GM19372 (cell line): ENCODE data around the gene PLXNA4.

Source experiments
- ATAC-seq: cut with Tn5 transposase; IDR thresholded peaks from one replicate; pipeline ENCODE4 v1.9.1; 2021; ENCODE audit warnings: mild to moderate bottlenecking, low read depth, moderate library complexity; ENCODE audit not compliant: unreplicated experiment

Gene PLXNA4

DNA sequence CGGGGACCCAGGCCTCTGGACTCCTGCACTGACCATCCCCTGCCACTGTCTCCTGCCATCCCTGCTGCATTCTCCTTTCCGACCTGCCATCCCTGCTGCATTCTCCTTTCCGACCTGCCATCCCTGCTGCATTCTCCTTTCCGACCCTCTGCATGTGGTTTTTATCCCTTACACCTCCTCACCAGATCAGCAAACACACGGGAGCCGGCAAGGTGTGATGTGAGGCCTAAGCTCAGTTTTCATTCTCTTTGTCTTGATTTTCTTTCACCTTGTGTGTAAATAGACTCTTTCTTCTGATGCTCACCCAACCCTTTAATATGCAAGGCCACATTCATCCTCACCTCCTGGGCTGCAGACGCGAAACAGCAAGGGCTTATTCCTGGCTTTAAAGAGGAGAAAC is 11.4 kb downstream of the PLXNA4 start:
- no peak for ATAC-seq

DNA sequence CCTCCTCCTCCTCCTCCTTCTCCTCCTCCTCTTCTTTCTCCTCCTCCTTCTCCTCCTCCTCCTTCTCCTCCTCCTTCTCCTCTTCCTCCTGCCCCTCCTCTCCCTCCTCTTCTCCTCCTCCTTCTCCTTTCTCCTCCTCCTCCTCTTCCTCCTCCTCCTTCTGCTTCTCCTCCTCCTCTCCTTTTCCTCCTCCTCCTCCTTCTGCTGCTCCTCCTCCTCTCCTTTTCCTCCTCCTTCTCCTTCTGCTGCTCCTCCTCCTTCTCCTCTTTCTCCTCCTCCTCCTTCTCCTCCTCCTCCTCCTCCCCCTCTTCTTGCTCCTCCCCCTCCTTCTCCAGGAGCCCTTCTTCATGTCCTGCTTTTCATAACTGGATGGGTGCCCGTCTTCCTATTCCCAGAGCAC is 12.2 kb downstream of the PLXNA4 start:
- no peak for ATAC-seq

GRCh38 chr7:132562690-132563089 is 13.6 kb downstream of the PLXNA4 start:
- no peak for ATAC-seq

DNA sequence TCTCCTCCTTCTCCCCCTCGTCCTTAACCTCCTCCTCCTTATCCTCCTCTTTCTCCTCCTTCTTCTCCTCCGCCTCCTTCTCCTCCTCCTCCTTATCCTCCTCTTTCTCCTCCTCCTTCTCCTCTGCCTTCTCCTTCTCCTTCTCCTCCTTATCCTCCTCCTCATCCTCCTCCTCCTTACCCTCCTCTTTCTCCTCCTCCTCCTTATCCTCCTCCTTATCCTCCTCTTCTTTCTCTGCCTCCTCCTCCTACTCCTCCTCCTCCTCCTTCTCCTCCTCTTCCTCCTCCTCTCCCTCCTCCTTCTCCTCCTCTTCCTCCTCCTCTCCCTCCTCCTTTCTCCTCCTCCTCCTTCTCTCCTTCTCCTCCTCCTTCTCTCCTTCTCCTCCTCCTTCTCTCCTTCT is 14.5 kb downstream of the PLXNA4 start:
- ATAC-seq = no peak

GRCh38 chr7:132560825-132561529 is 15.3 kb downstream of the PLXNA4 start:
- no peak for ATAC-seq

GRCh38 chr7:132560105-132560504 is 16.2 kb downstream of the PLXNA4 start:
- no peak for ATAC-seq

DNA sequence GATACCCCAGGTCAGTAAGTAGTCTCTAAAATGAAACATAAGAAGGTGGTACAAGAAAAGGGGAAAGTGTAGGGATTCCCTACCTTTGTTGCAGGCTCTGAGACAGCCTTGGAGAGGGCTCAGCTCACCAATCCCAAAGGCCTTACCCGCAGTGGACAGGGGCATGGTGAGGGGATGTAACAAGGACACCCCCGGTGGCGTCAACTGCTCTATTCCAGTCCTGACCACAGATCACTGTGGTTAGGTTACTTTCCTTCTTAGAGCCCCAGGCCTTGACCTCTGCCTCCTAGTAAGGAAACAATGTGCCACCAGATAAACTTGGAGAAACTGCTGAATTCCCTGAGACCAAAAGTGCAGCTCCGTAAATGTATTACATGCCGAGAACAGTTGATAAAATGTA is 17.5 kb downstream of the PLXNA4 start:
- ATAC-seq = no peak

DNA sequence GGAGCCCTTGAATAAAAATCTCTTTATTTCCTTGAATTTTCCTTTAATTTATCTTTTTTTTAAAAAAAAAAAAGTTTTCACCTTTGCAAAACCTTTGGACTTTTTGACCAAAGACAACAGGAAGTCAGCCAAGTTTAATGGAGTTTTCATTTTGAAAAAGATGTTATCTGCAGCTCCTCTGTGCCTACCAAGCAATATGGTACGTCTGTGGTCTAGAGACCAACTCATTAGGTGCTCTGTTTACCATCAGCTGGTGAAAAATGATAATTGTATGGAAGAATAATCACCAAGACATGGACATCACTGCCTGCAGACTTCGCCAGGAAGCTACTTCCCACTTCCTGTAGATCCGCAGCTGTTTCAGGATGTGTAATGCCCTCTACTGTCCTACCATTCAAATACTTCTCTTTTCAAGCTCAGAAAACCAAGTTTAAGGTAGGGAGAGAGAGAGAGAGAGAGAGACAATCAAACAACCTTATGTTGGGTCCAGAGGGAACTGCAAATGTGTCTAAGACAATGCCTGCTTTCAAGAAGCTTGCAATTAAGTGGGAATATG is 18.7 kb downstream of the PLXNA4 start:
- ATAC-seq = no peak

- no peak for ATAC-seq
Measured at GRCh38 chr7:132554446-132554845, 21.8 kb downstream of the PLXNA4 start.

GRCh38 chr7:132553031-132553430 is 23.2 kb downstream of the PLXNA4 start:
- no peak for ATAC-seq

DNA sequence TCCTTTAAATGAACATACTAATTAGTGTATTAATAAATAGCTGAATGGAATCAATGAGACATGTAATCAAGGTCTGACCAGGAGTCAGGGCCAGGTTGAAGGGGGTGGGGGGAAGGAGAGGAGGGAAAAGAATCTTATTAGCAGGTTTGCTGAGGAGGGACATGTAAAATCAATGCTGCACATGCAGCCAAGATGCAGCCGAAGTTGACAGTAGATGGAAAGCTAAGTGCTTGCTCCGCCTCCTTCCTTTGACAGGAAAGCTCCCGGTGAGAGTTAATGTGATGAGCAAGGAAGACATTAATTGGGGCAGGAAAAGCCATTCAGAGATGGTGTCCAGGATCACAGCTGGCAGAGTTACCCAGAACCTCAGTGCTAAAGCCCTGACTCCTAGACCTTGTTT is 24.4 kb downstream of the PLXNA4 start:
- ATAC-seq = no peak

DNA sequence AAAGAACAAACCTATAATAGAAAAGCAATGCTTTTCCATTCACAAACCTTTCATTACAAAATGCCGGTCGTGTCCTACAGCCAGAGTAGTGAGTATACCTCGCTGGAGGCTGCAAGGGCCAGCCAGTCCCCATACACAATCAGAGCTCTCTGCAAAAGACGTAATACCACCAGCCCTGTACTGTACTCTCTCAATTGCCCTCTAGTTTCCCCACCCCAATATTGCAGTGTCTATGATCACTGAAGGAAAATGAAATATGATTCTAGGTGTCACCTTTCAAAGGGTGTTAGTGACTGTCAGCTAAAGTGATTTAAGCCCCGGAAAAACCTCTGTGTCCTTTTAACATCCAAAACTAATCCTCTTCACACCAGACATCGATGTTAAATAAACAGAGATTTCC is 24.8 kb downstream of the PLXNA4 start:
- ATAC-seq = no peak

GRCh38 chr7:132548489-132549078 is 27.7 kb downstream of the PLXNA4 start:
- ATAC-seq = no peak

DNA sequence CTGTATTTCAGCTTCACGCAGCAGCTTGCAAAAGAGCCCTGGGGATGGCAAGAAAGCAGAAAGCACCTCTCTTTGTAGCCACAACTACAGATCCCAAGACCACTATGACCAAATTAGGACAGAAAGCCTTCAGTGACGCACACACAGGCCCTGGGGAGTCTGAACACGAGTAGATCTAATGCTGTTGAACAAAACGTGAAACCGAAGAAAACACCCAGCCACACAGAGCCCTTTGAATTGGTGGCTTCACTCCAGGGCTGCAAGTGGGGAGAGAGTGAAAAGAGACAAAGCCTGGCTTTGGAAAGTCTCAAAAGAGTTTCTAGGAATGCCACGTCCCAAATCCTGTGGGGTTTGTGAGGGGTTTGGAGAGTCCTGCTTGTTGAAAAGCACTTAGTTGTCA is 28.4 kb downstream of the PLXNA4 start:
- no peak for ATAC-seq

GRCh38 chr7:132546366-132547127 is 29.7 kb downstream of the PLXNA4 start:
- ATAC-seq = no peak

DNA sequence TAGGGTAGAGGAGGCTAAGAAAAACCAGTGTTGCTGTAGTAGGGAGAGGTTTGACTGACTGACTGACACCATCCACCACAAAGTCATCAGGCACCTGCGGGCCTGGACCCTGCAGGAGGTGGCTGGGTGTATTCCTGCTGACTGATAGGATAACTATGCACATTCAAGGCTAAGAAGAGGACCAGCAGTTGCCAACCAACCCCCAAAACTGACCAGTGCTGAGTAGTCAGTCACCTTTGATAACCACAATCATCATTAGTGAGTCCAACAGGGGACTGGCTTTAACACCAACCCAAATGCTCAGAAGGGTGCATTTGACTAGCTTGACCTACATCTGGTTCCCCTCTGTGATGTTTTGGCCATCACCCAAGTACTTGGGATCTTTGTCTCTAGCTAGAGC is 30.5 kb downstream of the PLXNA4 start:
- ATAC-seq = no peak

DNA sequence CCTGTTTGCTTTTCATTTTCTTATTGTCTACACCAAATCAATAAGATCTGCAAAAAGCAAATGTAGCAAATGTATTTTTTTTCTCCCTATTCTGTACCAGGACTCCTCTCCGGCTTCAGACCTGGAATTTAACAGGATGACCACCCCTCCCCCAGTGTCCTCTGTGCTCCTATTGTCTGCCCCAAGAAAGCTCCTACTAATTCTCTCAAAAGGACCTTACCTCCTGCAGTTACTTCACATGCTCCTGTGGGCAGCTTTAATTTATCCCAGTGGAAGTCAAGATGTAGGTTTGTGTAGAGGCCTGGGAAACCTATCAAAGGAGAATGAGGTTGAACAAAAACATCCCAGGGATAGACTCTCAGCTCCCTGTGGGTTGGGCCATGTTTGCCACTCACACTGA is 31.3 kb downstream of the PLXNA4 start:
- ATAC-seq = no peak

DNA sequence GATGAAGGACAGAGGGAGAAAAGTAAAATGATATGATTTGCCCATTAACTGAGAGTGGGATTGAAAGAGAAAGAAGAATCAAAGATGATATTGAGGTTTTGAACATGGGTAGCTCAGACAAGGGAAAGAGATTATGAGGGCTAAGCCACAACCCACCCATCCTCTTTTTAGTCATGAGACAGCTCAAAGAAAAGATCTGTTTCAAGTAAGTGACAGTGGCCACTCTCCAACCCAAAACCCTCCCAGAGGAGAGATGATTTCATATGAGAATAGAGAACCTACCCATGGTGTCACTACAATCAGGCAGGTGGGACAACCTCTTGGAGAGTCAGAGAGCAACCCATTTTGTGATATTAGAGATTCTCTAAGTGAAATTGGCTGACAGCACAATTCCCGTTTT is 32.2 kb downstream of the PLXNA4 start:
- no peak for ATAC-seq

- no peak for ATAC-seq
Measured at GRCh38 chr7:132542895-132543294, 33.4 kb downstream of the PLXNA4 start.

DNA sequence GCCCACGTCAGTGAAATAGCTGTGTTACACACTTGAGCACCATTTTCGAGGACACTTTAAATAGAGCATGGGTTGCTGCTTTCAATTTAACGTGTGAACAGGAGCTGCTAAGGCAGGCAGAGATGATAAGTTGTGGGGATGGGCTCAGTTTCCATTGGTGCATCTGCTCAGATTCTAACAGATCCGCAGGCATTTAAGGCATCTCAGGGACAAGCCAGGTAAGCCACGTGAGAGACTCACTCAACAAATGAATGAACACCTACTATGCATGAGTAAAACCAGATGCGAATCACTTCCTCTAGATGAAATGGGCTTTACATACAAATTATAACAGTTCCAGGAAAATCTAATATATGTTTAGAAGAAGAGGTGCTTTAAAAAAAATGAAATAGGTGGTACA is 34.6 kb downstream of the PLXNA4 start:
- ATAC-seq = no peak

GRCh38 chr7:132537456-132538145 is 38.7 kb downstream of the PLXNA4 start:
- ATAC-seq = no peak
